CD4-positive, alpha-beta T cell treated with Interferon alpha-2 for 1 hour (primary cell): ENCODE results near the gene TXNDC17.
"Not testable (repeated sequence)": the region's sequence is repeated elsewhere in the genome, so short reads cannot be mapped to it uniquely, and the experiment has no call there.

Experiments used
- DNase-seq, 2 donors: peaks; one replicate each; pipeline ENCODE4 v3.0.0-alpha.2; 2020 to 2022

TXNDC17 gene

GRCh38 chr17:6640536-6641246 is at the start of gene TXNDC17, which contains the start of gene KIAA0753:
Gene TXNDC17, plus strand, starts transcription at chr17:6641060. Its CDS starts 23 bp downstream, at chr17:6641083.
Gene KIAA0753, minus strand, starts transcription at chr17:6640711. Its CDS starts 5,608 bp downstream, at chr17:6635103.
- DNase-seq, result peak; percentile 88 to 91

DNA sequence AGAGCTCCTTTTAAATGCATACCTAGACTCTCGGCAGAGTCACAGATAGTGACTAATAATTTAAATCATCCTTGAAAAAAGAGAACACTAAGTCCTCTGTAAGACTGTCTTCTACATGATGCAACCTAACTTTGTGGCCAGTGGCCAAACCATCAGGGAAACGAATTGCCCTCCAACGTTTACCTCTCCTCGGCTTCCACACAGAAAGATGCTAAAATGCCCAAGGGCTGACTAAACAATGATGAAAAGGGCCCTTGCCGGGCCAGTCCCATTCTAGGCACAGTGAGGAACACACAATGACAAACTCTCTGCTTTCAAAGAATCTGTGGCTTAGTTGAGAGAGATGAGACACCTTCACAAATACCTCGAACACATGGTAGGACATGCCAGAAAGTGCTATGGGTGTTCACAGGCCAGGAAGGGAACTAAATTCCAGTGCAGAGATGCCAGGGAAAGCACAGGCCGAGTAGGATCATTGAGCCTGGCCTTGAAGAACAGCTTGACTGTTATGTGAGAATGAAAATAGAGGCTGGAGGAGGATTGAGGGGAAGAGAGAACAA is 49.2 kb upstream of the TXNDC17 start:
- no peak for DNase-seq

GRCh38 chr17:6592173-6592572 is 48.7 kb upstream of the TXNDC17 start:
- no peak for DNase-seq

GRCh38 chr17:6593371-6593770 is 47.5 kb upstream of the TXNDC17 start:
- DNase-seq, result not testable (repeated sequence)

DNA sequence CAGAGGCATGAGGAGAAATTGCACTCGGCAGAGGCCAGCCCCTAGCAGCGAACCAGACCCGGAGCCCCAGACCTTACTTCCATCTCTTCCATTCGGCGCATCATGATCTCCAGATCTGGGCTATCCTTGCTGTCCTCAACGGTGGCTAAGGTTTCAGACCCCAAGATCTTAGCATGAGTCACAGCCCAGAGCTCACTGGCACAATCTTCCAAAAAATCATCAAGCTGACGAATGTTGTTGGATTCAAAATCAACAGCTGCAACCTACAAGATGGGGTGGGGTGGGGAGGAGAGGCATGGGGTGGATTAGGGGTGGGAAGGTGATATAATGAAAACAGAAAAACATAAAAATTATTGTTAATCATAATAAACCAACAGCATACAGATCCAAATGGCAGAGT is 44.8 kb upstream of the TXNDC17 start:
- no peak for DNase-seq

DNA sequence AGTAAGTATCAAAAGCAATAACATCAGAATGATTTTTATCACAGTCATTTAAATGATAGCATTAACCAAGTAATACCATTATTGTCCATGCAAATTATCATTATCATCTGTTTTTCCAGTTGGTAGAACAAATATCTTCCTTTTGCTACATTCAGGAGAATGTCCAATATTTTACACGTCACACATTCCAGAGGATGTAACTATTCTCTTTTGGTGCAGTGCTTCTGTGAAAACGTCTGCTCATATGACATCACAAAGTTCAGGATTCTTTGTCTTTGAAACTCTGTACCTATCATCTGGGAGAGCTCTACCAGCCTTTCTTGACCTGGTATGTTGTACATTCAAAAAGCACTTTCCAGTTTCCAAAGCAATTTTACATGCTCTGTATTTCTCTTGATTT is 44.3 kb upstream of the TXNDC17 start:
- no peak for DNase-seq

- DNase-seq, result no peak
Observed at GRCh38 chr17:6596941-6597340, 43.9 kb upstream of the TXNDC17 start.

DNA sequence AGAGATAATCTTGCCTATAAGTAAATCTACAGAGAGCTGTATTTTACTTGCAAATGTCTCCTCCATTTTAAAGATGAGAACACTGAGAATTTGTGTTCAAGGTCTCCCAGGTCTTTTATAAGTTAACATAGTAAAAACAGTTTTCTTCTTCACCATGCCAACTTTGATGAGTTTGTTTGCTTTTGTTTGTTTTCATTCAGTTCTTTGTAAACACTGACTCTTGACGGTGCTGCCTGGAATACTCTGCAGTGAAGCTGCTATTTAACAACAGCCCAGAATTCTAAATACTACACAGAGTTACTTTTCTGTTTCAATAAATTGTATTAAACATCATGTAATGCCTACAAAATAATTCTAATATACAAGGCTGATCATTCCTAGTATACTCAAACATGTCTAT is 43.1 kb upstream of the TXNDC17 start:
- DNase-seq, result no peak

DNA sequence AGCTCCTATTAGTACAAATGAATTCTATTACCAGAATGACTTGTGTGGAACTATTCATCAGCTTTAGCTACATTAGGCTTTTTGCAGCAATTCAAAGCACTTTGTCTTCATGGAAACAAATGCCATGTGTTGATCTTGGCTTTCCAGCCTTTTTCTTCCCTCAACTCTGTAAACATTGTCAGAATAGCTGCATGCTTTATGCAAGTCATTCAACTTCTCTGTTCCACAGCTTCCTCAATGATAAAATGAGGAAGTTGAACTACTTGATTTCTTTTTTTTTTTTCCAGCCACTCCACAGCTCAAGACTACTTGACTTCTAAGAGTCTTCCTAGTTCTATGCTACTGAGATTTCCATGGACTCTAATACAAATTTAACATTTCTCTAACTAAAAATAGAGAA is 41.5 kb upstream of the TXNDC17 start:
- no peak for DNase-seq

DNA sequence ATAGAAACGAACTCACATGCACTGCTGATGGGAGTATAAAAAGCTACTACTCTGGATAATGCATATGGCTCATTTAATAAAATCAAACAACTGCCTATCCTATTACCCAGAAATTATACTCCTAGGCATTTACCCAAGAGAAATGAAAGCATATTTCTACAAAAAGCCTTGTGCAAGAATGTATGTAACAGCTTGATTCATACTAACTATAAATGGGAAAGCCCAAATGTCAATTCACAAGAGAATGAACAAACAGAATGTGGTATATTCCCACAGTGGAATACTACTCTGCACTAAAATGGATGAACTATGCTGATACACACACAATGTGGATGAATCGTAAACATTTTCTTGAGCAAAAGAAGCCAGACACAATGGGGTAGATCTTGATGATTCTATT is 38.7 kb upstream of the TXNDC17 start:
- DNase-seq, result no peak

DNA sequence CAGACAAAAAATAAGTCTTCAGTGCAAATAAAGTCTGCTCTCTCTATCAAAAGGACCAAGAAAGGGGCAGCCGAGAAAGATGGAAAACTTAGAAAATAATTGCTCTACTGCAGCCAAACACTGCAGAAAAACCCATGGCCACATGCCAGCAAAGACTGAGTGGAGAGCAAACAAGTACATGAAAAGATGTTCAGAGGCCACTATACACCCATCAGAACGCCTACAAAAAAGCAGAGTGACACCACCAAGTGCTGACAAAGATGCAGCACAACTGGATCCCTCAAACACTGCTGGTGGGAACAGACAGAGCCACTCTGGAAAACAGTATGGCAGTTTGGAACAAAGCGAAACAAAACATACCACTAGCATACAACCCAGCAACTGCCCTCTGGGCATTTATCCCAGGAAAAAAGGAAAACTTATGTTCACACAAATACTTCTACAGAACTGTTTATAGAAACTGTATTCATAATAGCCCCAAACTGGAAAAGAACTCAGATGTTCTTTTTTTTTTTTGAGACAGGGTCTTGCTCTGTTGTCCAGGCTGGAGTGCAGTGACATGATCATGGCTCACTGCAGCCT is 37.0 kb upstream of the TXNDC17 start:
- no peak for DNase-seq

DNA sequence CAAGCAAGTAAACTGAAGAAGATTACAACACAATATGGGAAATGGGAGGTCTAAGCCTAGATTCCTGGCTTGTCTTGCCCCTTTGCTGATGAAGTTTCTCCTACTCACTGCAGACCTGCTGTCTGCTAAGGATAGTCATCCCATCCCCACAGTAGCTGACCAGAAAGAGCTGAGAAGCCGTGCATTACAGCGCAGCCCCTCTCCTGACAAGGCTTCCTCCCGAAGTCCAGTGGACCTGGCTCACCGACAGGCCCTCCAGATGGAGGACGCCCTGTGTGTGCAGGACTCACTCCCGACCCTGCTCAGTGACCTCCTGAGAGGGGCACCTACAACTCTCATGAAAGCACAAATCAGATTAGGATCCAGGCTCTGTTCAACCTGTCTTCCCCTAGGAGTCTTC is 35.7 kb upstream of the TXNDC17 start:
- DNase-seq, result no peak

GRCh38 chr17:6608321-6608720 is 32.5 kb upstream of the TXNDC17 start:
- DNase-seq, result no peak

- DNase-seq, result no peak
Observed at GRCh38 chr17:6610011-6610410, 30.8 kb upstream of the TXNDC17 start.

DNA sequence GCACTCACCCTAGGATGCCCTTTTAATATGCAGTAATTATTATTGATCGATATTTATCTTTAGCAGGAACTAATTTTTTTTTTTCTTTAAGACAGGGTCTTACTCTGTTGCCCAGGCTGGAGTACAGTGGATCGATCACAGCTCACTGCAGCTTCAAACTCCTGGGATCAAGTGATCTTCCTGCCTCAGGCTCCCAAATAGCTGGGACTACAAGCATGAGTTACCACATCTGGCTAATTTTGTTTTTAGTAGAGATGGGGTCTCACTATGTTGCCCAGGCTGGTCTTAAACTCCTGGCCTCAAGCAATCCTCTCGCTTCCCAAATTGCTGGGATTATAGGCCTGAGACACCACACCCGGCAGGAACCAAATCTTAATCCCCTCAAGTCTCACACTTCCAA is 29.6 kb upstream of the TXNDC17 start:
- no peak for DNase-seq

DNA sequence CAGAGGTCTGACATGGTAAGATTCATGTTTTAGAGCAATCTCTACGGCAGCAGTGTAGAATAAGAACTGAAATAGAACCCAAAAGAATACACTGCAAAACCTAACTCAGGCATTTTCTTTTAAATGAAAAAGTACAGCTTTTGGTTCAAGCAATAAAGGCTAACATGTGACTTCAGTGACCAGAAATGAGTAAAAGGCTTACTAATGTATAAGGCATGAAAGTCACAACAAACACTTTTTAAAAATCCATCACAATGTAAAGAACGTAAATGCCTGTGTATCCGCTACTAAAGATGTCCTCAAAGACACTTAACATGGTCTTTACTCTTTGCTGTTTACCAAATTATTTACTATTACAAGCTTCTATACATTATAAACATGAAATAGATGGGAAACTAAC is 16.9 kb upstream of the TXNDC17 start:
- DNase-seq, result no peak

DNA sequence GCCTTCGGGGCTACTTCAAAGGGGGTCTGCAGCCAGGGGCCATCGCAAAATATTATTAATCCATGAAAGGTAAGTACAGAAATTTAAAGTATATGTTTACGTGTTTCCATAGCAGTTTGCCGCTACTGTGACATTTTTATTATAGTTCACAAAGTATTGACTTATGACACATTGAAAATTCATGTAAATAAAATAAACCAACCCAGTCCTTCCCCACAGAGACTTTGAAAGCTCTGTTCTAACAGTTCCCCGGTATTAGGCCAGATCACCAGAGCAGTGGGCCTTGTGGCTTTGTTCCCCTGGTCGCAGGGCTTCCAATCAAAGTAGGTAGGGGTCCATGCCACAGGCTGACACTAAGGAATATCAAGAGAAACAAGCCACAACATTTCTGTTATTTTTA is 14.2 kb upstream of the TXNDC17 start:
- no peak for DNase-seq

- DNase-seq, result no peak
Observed at GRCh38 chr17:6627019-6627418, 13.8 kb upstream of the TXNDC17 start.

- no peak for DNase-seq
Observed at GRCh38 chr17:6630390-6630789, 10.5 kb upstream of the TXNDC17 start.

- no peak for DNase-seq
Observed at GRCh38 chr17:6632530-6632929, 8.3 kb upstream of the TXNDC17 start.

DNA sequence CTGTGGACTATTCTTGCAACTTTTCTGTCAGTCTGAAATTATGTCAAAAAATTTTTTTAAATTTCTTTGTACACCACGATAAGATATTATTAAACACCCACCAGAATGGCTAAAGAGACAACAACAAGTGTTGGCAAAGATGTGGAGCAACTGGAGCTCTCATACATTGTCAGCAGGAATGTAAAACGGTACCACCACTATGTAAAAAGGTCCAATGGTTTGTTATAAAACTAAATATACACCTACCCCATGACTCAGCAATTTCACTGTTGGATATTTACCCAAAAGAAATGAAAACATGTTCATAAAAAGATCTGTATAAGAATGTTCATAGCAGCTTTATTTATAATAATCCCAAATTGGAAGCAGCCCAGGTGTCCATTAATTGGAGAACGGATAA is 7.6 kb upstream of the TXNDC17 start:
- DNase-seq, result no peak

DNA sequence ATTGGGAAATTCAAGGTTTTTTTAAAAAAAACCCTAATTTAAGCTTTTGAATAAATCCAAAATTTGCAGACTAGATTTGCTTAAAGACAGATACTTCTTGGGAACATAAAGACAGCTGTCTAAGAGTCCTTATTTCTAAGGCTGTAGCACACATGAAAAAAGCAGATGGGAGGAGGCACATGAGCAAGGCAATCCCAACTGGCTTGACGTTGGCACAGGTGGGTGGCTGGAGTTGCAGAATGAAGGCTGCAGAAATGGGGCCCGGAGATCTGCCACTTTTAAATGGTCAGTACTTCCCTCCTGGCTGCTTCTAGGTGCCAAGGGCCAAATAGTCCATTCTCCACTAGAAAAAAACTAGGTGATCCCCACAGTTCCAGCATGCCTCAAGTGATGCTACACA is 4.8 kb upstream of the TXNDC17 start:
- no peak for DNase-seq

DNA sequence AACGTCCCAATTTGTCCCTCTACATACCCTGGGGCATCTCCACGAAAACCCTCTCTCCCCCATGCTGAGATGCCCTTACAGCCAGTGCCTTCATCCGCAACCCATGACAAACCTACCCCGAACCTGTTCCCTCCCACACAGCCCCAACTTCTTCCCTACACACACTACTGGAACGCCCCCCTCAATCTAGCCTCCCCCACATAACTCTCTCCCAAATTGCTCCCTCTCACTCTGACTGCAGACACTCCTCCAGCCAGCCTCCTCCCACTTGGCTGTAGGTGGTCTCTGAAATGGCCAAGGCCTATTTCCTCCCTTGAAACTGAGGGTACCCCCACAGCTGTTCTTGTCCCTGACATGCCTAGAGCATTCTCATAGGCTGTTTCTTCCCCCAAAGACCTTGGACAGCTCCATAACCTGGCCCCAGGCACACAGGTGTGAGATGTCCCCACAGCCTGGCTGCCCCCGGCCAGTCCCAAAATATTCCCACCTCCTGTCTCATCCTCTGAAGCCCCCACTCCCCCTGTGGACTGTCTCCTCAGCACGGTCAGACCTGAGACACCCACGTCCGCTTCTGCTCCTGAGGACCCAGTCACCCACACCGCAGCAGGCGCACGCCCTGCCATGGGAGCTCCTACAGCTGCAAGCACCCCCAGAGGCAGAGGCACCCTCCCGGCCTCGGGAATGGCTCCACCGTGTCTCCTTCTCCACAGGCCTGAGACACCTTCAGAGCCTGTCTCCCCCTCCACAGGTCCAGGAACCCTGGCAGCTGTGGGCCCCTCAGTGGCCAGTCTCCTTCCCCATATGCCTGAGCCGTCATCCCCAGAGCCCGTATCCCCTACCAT is 4.0 kb upstream of the TXNDC17 start:
- no peak for DNase-seq

DNA sequence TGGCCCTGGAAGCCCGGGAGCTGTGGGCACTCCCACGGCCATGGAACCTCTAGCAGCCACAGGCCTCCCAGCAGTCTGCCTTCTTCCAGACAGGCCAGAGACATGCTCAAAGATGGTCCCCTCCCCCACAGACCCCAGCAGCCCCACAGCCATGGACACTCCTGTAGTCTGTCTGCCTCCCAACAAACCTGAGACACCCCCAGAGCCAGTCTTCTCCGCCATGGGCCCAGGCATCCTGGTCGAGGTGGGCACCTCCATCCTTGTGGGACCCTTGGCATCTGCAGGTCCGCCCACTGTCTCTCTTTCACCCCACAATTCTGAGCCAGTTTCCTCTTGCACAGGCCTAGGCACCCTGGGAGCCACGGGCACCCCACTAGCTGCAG is 3.4 kb upstream of the TXNDC17 start:
- DNase-seq, result no peak
